ENCODE measurements around the gene BCL2L13. TPM values are rescaled to one million over a fixed set of nuclear protein-coding genes. Genes with fewer than 3 reads are reported as not detected.

The BCL2L13 gene
- total RNA-seq, 1 donor: 64.3 TPM

DNA sequence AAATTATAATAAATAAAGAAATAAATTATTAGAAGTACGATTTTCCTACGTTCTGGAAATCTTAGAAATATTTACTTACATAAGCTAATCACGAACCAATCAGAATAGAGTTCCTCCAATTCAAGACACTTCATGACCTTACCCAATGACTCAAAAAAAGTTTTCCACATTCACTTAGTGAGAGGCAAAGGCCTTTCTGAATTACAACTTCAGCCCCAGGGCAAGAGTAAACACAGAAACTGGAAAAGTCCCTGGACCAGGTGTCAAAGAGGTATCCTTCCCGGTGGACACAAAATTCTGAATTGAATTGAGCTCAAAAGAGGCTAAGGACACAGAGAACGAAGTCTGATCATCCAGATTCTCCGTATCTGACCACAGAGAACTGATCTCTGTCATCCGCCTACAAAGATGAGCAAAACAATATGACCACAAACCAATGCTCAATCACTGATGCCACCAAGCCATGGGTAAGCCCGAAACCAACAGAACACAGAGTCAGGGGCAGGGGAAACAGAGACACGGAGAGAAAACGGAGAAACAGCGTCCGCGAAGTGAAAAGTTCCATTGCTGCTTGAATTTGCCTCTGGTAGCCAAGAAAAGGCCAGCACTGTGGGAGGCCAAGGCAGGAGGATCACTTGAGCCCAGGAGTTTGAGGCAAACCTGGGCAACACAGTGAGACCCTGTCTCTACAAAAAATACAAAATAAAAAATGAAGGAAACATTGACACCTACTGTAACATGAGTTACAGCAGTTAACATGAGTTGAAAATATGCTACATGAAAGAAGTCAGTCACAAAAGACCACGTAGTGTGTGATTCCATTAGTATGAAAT, 128.9 kb downstream of the BCL2L13 start:
- no peak overlapping the region for H3K4me3 ChIP-seq (ENCODE audit: low read depth, low read length)
- no peak for DNase-seq (ENCODE audit: low read depth)
- no peak for TF ChIP-seq CTCF (IDR thresholded peaks at IDR 0.05; ENCODE audit: insufficient read depth, low read depth, low read length)

DNA sequence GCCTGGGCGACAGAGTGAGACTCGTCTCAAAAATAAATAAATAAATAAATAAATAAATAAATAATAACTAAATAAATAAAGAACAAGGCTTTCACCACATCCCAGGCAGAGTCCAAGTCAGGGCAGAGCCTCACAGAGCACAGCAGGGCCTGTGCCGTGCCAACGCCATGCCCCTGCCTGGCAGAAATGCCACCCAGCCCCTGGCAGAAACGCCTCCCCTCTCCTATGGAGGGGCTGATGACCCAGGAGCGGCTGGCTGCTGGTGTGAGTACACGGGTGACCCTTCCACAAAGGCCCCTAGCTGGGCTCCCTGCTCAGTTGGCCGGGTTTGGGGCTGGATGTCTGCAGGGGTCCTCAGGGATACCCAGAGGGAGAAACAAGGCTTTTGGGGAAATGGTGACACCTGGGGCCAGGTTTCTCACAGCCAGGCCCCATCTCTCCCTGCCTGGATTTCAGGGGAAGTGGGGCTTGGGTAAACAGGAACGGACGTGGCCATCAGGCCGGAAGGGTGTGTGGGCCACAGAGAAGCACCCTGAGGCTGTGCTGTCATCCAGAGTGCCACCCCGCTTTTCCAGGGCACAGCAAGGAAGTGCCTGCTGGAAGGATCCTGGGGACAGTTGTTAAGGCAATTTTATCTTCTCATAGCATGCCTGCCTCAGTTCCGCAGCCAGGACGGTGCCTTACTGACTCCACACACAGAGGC, 130.6 kb downstream of the BCL2L13 start:
- no peak overlapping the region for H3K4me3 ChIP-seq (ENCODE audit: low read depth, low read length)
- TF ChIP-seq CTCF (IDR thresholded peaks at IDR 0.05; ENCODE audit: insufficient read depth, low read depth, low read length): no peak
- DNase-seq (ENCODE audit: low read depth): no peak

- no peak for DNase-seq (ENCODE audit: low read depth)
- H3K4me3 ChIP-seq (ENCODE audit: low read depth, low read length): no peak overlapping the region
- no peak for TF ChIP-seq CTCF (IDR thresholded peaks at IDR 0.05; ENCODE audit: insufficient read depth, low read depth, low read length)
Observed at GRCh38 chr22:17769716-17770082, 131.1 kb downstream of the BCL2L13 start.

DNA sequence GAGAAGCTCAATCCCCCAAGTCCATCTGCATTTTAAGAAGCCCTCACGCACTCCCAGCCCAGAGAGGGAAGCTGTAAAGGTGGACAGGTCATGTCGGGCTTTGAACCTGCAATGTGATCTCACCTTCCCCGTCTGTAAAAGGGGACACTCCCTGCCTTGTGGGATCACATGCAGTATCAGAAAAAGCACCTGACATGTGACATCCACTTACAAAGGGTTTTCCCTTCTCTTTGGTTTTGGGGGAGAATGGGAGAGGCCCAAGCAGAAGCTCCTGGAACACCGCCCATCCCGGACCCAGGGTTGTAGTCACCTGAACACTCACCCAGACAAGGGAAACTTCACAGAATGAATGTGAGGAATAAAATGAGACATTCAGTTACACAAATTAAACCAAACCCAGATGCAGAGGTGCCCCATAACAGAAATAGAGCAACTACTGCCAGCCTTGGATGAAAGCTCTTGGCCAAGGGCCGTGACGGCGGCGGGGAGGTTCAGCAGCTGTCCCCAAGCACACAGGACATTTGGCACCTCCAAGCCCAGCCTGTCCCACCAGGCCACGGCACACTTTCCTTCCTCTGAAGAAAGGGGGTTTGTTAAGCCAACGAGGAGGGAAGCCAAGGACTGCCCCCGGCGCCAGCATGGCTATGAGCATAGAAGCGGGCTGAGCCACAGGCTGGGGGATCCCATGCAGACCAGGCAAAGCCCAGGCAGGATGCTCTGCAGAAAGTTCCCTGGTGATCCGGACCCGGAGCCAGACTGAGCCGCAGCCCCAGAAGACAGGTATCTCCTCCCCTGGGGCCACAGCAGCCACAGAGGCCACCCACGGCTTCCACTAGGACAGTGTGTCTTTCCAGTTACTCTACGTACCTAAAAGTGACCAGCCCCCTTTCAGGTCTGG, 131.9 kb downstream of the BCL2L13 start:
- no peak overlapping the region for H3K4me3 ChIP-seq (ENCODE audit: low read depth, low read length)
- TF ChIP-seq CTCF (IDR thresholded peaks at IDR 0.05; ENCODE audit: insufficient read depth, low read depth, low read length): no peak
- no peak for DNase-seq (ENCODE audit: low read depth)

GRCh38 chr22:17772249-17772957, 133.8 kb downstream of the BCL2L13 start:
- DNase-seq (ENCODE audit: low read depth): no peak
- no peak overlapping the region for H3K4me3 ChIP-seq (ENCODE audit: low read depth, low read length)
- TF ChIP-seq CTCF (IDR thresholded peaks at IDR 0.05; ENCODE audit: insufficient read depth, low read depth, low read length): no peak

GRCh38 chr22:17772958-17773605, 134.5 kb downstream of the BCL2L13 start:
- TF ChIP-seq CTCF (IDR thresholded peaks at IDR 0.05; ENCODE audit: insufficient read depth, low read depth, low read length): no peak
- no peak for DNase-seq (ENCODE audit: low read depth)
- H3K4me3 ChIP-seq (ENCODE audit: low read depth, low read length): peak overlapping the region; percentile 66
